NCI-H446 (cell line): ENCODE data around the gene HACL1.

Experiments
- DNase-seq, 2 experiments: peaks; one replicate each; lab custom pipeline; 2025; lab: John Stamatoyannopoulos, UW

Gene HACL1

GRCh38 chr3:15523660-15524417 lies 77.5 kb downstream of the HACL1 start:
- no peak for DNase-seq

GRCh38 chr3:15522016-15522415 lies 79.4 kb downstream of the HACL1 start:
- no peak for DNase-seq

- DNase-seq, result no peak
Measured at GRCh38 chr3:15521573-15521965, 79.8 kb downstream of the HACL1 start, which contains the start of gene COLQ. Gene COLQ, minus strand, starts transcription at chr3:15521706. Its CDS starts 81 bp downstream, at chr3:15521625.

DNA sequence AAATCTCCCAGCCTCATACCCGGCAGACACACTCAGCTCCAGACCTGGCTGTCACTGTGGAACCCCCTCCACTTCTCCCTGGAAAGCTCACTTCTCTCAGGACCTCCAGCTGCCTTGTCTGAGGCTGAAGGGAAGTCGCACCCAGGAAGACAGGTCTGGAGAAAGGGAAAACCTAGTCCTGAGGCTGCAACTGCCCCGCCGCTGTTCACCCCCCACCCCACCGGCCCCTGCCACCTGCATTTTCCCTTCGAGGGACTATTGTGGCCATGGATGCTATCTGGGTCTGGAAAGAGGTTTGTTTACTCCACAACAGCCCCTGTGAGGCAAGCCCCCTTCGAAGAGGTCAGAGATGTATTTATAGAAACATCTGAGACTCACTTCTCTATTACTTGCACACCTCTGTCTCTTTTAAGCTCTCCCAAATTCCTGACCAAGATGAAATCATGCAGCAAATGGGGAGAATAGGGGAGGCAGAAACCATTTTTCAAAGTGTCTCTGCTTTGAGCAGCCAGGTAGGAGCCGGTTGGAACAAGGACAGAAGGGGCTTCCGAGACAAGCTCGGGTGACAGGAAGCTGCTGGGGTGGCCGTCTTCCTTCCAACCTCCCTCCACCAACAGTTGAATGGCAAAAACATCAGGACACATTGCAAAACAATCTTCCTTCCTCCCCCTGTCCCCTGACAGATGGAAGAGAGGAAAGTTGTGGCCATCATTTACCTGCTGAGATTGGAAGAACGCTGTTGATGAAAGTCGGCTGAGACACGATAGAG lies 80.4 kb downstream of the HACL1 start:
- DNase-seq, result no peak

DNA sequence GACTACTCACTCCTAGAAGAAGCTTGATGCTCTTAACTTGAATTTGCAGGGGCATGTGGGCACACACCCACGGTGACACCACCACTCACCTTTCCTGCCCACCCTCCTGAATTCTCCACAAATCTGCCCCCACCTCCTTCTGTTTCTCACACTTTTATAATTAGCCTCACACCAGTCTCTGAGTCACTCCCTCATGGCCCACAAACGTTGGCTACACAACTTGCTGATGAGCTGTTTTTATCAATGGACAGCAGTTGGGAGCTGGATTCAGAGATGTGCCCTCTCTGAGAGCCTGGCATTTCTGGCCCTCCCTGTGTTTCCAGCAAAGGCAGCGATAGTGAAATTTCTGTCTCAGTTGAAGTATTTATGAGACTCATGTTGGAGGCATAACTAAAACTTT lies 81.2 kb downstream of the HACL1 start:
- DNase-seq, result no peak

GRCh38 chr3:15519096-15519495 lies 82.3 kb downstream of the HACL1 start:
- no peak for DNase-seq

GRCh38 chr3:15514663-15515340 lies 86.6 kb downstream of the HACL1 start:
- no peak for DNase-seq

GRCh38 chr3:15513810-15514662 lies 87.3 kb downstream of the HACL1 start:
- no peak for DNase-seq

GRCh38 chr3:15513116-15513515 lies 88.3 kb downstream of the HACL1 start:
- no peak for DNase-seq

DNA sequence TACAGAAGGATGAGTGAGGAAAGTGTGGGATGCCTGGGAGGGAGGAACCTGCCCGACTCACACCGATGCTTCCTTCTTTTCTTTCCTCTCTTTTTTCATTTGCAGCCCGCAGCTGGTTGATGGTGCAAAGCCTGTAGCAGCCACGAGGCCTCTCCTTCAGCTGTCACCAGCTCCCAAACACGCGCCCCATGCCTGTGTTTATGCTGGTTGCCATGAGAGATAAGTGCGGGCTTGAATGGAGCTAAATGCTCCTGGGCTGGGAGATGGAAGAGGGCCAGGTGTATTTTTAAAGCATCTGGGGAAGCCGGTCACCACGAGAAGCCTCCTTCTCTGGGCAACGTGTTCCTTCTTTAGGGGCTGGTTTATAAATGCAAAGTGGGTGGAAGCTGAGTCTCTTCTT lies 89.2 kb downstream of the HACL1 start:
- DNase-seq, result peak in 1 of 2 experiments; percentile 4

DNA sequence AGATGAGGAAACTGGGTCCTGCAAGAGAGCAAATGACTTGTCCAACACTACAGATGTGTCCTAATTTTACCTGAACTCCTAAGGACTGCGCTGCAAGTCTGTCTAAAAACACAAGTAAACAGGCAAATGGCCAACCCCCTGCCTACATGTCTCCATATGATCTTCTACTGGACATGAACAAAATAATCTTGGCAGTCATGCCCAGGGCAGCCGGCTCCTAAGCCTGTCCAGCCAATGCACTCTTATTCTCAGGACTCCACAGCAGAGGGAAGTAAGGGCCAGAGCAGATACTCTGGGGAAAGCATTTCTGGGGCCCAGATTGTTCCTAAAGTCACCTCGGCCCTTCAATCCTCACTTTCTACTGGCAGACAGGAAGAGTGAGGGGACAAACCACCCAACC lies 90.2 kb downstream of the HACL1 start:
- no peak for DNase-seq
